NCI-H774 (cell line): ENCODE data around the gene LNX2.
"Not testable (repeated sequence)": the region's sequence is repeated elsewhere in the genome, so short reads cannot be mapped to it uniquely, and the experiment has no call there.

Experiments
- DNase-seq: peaks from one replicate; lab custom pipeline; 2025; lab: John Stamatoyannopoulos, UW

Gene LNX2

DNA sequence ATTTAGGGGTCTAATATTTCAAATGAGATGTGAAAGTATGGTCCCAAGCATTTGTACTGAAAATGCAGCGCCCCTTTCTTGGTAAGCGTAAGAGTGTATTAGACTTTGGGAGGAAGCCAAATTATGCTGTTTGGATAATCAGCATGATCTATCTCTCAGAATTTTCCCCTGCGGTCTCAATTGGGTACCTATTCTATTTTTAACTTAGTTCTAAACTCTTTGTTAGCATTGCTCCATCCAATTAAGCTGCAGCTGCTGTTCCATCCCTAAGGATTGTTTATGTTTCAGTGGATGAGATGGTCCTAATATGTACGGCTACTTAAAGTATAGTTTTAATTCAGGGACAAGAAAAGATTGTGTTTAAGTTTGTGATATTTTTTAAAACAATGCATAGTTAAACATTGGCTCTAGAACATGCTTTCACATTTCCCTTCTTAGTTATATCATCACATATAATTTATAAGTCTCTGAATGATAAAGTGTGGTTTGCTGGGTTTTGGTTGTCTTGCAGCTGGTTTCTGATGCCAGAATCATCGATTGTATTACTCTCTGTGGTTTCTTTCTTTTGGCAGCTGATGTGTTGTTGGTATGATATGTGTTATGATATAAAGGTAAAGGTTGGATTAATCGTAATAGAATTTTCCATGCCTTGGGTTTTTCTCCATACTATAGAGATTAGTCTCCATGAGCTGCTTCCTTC, 16.4 kb upstream of the LNX2 start:
- DNase-seq = no peak

DNA sequence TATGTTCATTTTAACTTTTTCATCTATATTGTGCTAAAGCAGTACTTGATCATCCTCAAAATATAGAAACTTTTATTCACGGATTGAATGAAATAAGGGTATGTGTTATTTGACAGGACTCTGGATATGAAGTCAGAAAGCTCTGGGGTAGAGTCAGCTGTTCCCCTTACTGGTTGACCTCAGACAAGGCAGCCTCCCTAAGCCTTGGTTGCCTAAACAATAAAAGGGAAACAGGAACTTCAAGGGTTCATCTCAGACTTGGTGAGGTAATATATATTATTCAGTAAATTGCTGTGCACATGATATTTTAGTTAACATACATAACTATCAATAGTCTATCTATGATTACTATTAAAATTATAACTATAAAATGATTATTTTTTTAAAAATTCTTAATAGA, 14.9 kb upstream of the LNX2 start:
- DNase-seq = no peak

DNA sequence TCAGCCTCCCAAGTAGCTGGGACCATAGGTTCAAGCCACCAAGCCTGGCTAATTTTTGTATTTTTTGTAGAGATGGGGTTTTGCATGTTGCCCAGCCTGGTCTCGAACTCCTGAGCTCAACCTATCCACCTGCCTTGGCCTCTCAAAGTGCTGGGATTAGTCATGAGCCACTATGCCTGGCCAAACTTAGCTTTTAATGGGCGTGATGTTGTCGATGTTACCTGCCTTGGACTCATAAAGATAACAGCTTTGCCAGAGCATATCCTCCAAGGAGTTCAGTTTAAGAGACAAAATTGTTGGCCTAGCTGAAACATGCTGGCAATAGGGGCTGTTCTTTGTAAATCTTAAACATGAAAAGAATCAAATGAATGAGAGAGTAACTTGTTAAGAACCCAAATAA, 14.5 kb upstream of the LNX2 start:
- no peak for DNase-seq

DNA sequence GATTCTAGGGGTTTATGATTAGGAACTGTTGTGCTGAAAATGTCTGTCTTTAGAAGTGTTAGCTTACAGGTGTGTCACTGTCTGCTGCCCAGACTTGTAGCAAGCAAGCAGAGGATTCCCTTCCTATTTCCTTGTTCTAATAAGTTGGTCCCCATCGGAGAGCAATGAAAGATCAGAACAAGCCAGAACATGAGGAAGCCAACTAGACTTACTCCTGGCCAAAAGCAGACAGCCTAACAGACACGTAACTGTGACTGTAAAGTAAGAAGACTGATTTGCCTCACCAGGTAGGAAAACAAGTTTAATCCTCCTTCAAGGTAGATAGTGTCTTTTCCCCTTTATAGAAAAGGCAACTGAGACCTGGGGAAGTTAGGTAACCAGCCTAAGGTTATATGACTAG, 13.9 kb upstream of the LNX2 start:
- DNase-seq = no peak

DNA sequence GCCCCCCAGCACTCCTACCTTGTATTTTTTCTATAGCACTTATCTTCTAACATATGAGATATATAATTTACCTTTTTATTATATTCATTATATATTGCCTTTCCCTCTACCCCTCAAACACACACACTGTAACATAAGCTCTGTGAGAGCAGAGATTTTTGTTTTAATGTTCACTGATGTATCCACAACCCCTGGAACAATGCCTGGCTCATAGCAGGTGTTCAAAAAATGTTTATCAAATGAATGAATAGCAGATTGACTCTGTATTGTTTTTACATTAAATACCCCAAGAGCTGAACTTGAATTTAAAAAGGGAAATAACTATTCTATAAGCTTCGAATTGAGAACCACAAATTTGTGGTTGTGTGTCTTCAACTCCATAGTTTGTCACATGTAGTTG, 12.3 kb upstream of the LNX2 start:
- no peak for DNase-seq

DNA sequence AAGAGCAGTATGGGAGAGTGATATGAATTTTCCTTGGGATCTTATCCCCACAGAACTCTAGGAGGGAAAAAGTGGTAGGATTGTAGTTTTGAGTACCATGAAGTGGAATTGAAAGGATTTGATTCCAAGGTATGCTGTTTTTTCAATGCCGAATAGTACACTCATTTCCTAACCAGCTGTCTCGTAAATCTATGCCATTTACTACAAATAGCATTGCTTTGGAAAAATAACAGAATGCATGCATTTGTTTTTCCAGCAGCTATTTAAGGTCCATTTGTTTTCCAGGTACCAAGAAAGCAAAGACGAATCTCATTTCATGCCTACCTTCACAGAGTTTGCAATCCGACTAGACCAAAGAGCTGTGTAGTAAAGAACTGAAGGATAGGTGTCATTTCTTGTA, 11.9 kb upstream of the LNX2 start:
- DNase-seq = no peak

DNA sequence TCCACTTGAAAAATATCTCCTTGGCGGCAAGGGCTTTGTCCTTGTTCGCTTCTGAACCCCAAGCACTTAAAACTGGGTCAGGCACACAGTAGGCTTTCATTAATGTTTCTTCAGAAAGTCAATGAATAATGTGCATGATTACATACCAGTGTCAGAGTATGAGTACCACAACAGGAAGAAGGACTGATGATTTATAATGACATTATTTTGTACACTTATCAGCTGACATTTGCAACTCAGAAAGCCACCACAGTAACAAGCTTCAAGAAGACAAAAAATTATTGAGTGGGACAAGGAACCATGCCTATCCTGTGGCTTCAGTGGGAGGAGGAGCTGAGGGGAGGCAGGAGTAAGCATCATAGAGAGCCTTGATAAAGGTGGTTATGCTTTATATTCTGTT, 11.3 kb upstream of the LNX2 start:
- no peak for DNase-seq

DNA sequence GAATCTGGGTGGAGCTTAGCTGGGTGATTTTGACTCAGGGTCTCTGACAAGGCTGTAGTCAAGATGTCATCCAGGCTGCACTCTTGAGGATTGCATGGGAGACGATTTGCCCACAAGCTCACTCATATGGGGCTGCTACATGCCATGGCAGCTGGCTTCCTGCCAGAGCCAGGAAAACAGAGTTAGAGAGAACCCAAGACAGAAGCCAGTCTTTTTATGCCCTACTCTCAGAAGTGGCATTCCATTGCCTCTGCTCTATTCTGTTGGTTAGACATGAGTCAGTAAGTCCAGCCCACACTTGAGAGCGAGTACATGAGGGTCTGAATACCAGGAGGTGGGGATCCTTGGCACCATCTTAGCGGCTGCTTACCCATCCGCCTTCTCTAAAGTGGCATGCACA, 10.8 kb upstream of the LNX2 start:
- DNase-seq = no peak

DNA sequence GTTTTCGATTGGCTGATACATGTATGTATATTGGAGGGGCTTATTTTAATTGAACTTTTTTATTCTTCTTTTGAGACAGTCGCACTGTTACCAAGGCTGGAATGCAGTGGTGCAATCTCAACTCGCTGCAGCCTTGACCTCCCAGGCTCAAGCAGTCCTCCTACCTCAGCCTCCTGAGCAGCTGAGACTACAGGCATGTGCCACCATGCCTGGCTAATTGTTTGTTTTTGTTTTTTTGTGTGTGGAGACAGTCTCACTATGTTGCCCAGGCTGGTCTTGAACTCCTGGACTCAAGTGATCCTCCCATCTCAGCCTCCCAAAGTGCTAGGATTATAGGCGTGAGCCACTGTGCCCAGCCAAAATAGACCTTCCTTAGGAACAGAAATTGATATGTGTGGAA, 8.4 kb upstream of the LNX2 start:
- DNase-seq = not testable (repeated sequence)

DNA sequence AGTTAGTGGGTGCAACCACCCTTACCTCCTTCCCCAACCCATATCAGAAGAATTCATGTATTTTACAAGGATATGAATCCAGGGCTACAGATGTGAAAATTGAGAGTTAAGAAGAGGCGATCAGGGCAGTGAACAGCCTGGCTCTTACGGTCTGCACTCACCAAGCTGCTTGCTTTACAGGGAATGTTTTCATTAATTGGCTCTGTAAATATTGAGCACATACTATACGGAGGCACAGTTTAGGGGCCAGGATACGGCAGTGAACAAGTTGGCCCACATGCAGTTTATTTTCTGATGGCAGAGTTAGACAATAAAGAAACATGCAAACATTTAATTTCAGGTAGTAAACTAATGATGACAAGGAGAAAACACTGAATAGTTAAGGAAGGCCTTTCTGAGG, 7.8 kb upstream of the LNX2 start:
- no peak for DNase-seq

DNA sequence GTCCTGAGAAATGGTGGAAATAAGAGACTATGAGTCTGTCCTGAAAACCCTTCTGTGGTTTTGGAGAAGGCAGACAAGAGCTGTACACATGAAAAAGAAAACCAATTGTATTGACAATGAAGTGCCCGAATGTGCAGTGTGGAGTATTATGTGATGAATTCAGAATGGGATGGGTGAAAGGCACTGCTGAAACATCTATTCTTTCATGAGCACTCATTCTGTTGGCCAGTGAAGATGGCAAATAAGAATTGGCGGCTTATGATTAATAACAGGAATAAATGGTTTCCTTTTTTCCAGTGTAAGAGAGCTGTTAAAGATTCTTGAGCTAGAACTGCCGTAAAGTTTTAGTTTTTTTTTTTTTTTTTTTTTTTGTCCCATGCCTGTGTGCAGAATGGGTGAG, 7.1 kb upstream of the LNX2 start:
- DNase-seq = no peak

DNA sequence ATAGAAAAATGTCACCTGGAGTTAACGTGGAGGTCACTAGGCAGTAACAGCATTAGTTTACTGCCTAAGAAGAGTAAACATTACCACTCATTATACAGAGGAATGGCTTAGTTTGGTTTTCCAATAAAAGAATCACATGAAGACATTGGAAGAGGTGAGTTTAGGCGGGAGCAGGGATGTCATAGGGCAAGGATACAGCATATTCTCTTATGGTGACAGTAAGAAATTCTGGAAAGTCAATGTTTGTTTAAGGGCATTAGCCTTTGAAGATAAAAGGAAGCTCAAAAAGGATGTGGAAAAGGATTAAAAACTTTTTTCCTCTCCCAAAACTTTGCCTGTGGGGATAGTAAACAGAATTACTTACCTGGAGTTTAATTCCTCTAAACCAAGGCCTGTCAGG, 5.5 kb upstream of the LNX2 start:
- no peak for DNase-seq

DNA sequence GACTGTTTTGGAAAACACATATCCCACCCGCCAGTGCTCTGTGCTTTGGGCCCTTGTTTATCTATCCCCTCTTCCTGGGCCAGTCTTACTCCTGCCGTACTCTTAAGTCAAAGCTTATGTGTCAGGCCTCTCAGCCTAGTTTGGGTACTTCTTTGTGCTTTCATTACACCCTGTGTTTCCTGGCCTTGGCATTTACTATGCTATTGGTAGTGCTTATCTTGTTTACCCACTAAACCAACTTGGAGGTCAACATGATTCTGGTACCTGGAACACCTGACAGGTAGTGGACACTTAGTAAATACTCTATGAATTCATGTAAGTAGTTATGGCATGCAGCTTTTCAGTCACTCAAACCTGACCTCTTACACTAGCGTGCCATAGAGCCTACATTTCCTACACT, 3.7 kb upstream of the LNX2 start:
- no peak for DNase-seq

DNA sequence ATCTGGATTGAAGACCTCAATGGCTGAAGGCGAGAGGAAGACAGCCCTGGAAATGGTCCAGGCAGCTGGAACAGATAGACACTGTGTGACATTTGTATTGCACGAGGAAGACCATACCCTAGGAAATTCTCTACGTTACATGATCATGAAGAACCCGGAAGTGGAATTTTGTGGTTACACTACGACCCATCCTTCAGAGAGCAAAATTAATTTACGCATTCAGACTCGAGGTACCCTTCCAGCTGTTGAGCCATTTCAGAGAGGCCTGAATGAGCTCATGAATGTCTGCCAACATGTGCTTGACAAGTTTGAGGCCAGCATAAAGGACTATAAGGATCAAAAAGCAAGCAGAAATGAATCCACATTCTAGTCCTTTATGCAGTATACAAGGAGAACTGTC, 2.6 kb upstream of the LNX2 start:
- DNase-seq = no peak

DNA sequence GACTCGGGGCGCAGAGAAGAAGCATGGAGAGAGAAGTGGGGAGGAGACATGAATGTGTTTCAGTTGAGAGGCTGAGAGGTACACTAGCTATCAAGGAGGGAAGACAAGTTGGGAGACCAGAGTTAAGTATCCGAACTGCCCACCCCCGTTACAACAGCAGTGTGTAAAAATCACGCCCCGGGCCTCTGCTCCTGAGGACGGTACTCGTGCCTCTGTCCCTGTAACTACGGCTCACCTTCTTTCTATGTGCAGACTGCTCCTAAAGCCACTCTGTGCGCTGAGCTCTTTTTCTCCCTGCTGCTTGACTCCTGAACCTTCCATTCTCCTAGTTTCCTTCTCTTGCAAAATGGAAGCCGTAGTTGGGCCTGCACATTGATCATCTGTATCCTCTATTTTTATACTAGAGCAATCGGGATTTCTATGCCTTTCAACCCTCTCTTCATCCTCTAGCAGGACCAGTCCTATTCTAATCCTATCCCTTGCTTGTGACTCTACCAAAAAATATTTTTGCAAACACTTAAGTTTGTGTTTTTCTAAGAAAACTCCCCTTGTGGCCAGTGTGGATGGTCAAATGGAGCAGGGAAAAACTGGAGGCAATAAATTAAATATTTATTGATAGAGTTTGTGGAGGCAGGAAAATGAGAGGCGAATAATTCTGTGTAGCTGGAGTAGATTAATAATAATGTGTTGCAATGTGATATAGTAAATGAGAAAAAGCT, 1.9 kb upstream of the LNX2 start:
- no peak for DNase-seq

DNA sequence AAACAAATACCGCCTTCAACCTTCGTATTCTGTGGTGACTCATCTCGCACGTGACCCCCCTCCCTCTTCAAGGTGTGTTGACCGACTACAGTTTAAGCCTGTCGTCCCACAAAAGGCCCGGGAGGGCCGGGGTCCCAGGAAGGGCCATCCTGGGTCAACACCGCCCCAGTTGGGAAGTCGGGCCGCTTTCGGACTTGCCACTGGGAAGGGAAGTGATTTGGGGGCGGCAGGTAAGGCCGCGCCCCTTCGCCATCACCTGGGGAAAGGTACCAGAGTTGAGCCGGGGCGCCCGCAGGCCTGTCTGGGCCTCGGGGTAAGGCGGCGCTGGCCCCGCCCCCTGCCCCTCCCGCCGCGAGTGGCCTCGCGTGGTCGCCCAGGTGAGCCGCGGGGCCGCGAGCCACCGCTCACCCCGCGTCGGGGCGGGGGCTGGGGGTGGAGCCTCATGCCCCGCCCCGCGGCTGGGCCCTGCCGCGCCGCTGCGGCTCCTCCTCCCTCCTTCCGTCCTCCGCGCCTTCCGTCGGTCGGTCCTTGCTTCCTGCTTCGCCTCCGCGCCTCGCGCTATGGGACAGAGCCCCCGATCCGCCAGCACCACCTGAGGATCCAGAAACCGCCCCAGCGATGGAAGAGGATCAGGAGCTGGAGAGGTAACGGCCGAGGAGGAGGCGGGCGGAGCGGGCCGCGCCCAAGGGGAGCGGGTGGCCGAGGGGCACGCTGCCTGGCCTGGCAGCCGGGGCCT, 1.2 kb upstream of the LNX2 start, which contains the start of gene POLR1D:
TSS of gene POLR1D (plus strand) at position 527 of the 736 bp plus-strand sequence. CDS start at position 619, 92 bp downstream.
- DNase-seq = peak; percentile 76

DNA sequence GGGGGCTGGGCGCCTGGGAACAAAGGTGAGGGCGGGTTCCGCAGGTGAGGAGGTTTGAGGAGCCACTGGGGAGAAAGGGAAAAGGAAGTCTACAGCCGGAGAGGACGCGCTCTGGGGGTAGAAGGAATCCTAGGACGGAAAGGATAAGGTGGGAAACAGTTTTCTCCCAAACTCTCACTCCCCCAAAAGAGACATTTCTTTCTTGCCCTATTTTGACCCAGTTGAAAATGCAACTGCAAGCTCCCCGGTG, 712 bp upstream of the LNX2 start:
- DNase-seq = no peak

DNA sequence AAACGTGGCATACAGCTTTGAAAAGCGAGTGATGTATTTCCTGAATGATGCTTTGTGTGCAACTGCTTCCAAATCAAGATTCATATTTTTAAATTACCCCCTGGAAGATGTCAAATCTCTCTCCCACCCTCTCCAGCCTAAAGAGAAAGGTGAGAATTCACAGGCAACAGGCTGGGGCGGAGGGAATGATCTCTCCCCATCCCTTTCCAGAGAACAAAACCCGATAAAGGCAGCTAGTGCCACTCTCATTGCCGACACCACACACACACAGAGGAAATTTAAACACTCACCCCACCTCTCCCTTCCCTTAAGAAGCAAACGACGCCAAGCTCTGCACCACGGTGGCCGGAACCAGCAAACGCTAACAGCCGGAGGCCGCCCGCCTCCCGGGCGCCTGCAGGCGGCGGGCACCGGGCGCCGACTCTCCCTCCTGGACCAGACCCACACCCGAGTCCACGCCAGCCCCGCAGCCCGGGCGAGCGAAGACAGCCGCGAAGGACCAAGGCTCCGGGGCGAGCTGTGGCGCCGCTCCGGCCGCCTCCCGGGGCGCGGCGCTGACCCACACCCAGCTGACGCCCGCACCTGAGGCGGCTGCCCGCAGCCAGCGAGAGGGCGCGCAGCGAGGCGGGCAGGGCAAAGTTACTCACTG, 477 bp downstream of the LNX2 start:
- no peak for DNase-seq

DNA sequence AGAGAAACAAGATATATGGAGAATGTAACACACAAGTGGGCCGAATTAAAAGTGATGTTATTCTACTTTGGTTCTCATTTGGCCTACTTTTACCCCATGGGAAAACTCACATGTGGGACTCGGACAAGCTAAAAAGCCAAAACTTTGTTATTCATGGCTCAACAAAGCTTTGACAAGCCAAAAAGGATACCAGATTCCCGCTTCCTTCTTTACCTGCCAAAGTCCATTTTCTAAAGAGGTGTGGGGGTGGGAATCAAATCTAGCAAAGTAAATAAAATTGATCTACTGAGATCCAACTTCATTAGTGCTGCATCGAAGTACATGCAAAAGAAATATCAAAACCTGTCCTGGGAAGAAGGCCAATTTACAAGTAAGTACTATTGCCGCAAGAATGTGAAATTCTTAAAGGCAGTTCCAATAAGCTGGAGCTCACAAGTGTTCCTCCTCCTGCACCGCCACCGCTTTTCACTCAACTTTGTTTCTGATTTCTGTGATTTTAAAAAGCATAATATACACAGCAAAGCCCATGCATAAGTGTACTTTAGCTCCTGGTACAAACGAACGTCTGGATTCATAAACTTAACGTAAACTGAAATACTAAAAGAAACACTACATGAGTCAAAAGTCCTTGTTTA, 1.1 kb downstream of the LNX2 start:
- DNase-seq = no peak

DNA sequence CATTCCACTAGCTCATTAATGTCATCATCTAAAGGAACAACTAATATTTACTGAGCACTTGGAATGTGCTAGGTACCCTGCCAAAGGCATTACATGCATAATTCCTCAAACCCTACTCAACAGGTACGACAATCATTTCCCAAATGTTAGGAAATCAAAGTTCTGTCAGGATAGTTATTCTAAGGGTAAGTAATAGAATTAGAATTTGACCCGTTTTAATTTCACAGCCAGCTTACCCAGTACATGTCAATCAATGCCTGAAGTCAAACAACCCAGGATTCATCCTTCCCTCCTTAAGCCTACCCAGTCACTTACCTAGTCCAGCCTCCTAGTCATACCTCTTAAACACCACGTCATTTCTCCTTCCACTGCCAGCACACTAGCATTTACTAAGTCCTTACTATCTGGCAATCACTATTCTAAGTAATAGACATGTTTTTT, 2.4 kb downstream of the LNX2 start:
- no peak for DNase-seq

DNA sequence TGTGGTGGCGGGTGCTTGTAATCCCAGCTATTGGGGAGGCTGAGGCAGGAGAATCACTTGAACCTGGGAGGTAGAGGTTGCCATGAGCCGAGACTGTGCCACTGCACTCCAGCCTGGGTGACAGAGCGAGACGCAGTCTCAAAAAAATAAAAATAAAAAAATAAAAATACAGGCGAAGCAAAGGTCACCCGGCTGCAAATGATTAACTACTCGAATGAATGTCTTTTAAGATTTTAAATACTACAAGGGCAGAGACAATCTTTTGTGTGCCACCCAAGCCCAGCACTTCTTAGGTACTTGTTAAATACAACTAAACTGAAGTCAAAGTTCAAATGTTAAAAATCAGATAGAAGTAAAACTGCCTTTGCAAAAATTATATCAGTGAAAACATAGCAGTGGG, 6.7 kb downstream of the LNX2 start:
- no peak for DNase-seq

DNA sequence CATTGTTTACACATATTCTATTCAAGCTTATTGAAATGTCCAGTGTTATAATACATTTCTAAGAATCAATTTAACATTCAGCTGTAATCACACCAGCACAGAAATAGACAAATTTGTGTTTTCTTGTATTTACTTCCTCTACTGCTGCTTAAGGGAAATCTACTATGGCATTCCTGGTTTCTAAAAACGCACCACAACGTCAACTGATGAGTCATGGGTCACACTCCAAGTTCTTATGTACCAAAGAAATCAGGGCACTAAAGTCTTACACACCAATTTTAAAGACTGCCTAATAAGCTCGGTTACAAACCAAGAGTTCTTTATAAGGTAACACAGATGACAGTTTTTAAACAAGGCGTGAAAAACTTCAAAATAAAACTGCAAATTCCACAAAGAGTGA, 13.2 kb downstream of the LNX2 start:
- DNase-seq = no peak
